ENCODE results near the gene NDFIP1. TPM values are rescaled to one million over a fixed set of nuclear protein-coding genes. Genes with fewer than 3 reads are reported as not detected.

NDFIP1 gene
- total RNA-seq, 1 experiment from 2014 or later, result 33.5 TPM

GRCh38 chr5:142176255-142176654 is 67.7 kb downstream of the NDFIP1 start:
- ATAC-seq (no peak), DNase-seq (no peak)
- CTCF ChIA-PET, result no interaction called here
- Histone ChIP-seq H3K4me2 (ENCODE audit: low read length) (no peak overlapping the region), H3K9me3 (ENCODE audit: low read length) (no peaks in the 10 kb centered on the region), H3K27ac (ENCODE audit: low read length) (no peak overlapping the region), H3K9ac (ENCODE audit: low read length) (no peak overlapping the region), H3K36me3 (ENCODE audit: low read depth, low read length) (no peaks in the 10 kb centered on the region), H4K20me1 (ENCODE audit: low read length) (no peaks in the 10 kb centered on the region), H3K4me1 (ENCODE audit: insufficient read depth, low read length) (no peaks in the 10 kb centered on the region), H3K9me2 (replicated peaks; ENCODE audit: low read length) (no peaks in the 10 kb centered on the region), H3K27me3 (ENCODE audit: low read length) (no peaks in the 10 kb centered on the region), H2AFZ (ENCODE audit: low read length) (no peak overlapping the region), H3K79me2 (ENCODE audit: low read length) (no peaks in the 10 kb centered on the region), H3K4me3 (ENCODE audit: low read length) (no peak overlapping the region), H3F3A (ENCODE audit: low read length, unreplicated experiment) (no peaks in the 10 kb centered on the region)
- no TSS peak for BruUV-seq (replicated peaks)
- intact Hi-C loops (cut with micrococcal nuclease), result no loop called here
- TF ChIP-seq EZH2phosphoT487 (IDR thresholded peaks at IDR 0.05; ENCODE audit: borderline replicate concordance, low read length) (no peak), EZH2 (IDR thresholded peaks at IDR 0.05; ENCODE audit: low read length, unreplicated experiment) (no peak), CTCF (conservative IDR thresholded peaks at IDR 0.05; ENCODE audit: low read depth, low read length) (no peak)
- POLR2A ChIA-PET (ENCODE audit: unreplicated experiment), result no interaction called here

- ChIA-PET POLR2A (ENCODE audit: unreplicated experiment) (no interaction called here), CTCF (no interaction called here)
- no peak overlapping the region for H3K9ac ChIP-seq (ENCODE audit: low read length)
- TF ChIP-seq EZH2phosphoT487 (IDR thresholded peaks at IDR 0.05; ENCODE audit: borderline replicate concordance, low read length) (no peak), EZH2 (IDR thresholded peaks at IDR 0.05; ENCODE audit: low read length, unreplicated experiment) (no peak), CTCF (conservative IDR thresholded peaks at IDR 0.05; ENCODE audit: low read depth, low read length) (no peak)
- no peaks in the 10 kb centered on the region for H3K36me3 ChIP-seq (ENCODE audit: low read depth, low read length)
- H3K4me2 ChIP-seq (ENCODE audit: low read length), result no peak overlapping the region
- no peak overlapping the region for H3K4me3 ChIP-seq (ENCODE audit: low read length)
- H3K9me3 ChIP-seq (ENCODE audit: low read length), result no peaks in the 10 kb centered on the region
- no peaks in the 10 kb centered on the region for H3F3A ChIP-seq (ENCODE audit: low read length, unreplicated experiment)
- H4K20me1 ChIP-seq (ENCODE audit: low read length), result no peaks in the 10 kb centered on the region
- no peak overlapping the region for H3K27ac ChIP-seq (ENCODE audit: low read length)
- no TSS peak for BruUV-seq (replicated peaks)
- intact Hi-C loops (cut with micrococcal nuclease), result no loop called here
- no peaks in the 10 kb centered on the region for H3K4me1 ChIP-seq (ENCODE audit: insufficient read depth, low read length)
- no peaks in the 10 kb centered on the region for H3K79me2 ChIP-seq (ENCODE audit: low read length)
- no peak for DNase-seq
- no peak overlapping the region for H2AFZ ChIP-seq (ENCODE audit: low read length)
- no peak for ATAC-seq
- H3K27me3 ChIP-seq (ENCODE audit: low read length), result no peaks in the 10 kb centered on the region
- H3K9me2 ChIP-seq (replicated peaks; ENCODE audit: low read length), result no peaks in the 10 kb centered on the region
Measured at GRCh38 chr5:142178651-142179050, 70.1 kb downstream of the NDFIP1 start.

GRCh38 chr5:142179776-142180387 is 71.3 kb downstream of the NDFIP1 start:
- Histone ChIP-seq H3K9ac (ENCODE audit: low read length) (no peak overlapping the region), H3K9me3 (ENCODE audit: low read length) (no peaks in the 10 kb centered on the region), H3F3A (ENCODE audit: low read length, unreplicated experiment) (no peaks in the 10 kb centered on the region), H3K36me3 (ENCODE audit: low read depth, low read length) (no peaks in the 10 kb centered on the region), H3K4me3 (ENCODE audit: low read length) (no peak overlapping the region), H3K9me2 (replicated peaks; ENCODE audit: low read length) (no peaks in the 10 kb centered on the region), H4K20me1 (ENCODE audit: low read length) (no peaks in the 10 kb centered on the region), H3K27ac (ENCODE audit: low read length) (no peak overlapping the region), H3K4me1 (ENCODE audit: insufficient read depth, low read length) (no peaks in the 10 kb centered on the region), H3K79me2 (ENCODE audit: low read length) (no peaks in the 10 kb centered on the region), H3K27me3 (ENCODE audit: low read length) (no peaks in the 10 kb centered on the region), H2AFZ (ENCODE audit: low read length) (no peak overlapping the region), H3K4me2 (ENCODE audit: low read length) (no peak overlapping the region)
- intact Hi-C loops (cut with micrococcal nuclease), result no loop called here
- TF ChIP-seq CTCF (conservative IDR thresholded peaks at IDR 0.05; ENCODE audit: low read depth, low read length), result no peak
- no peak for TF ChIP-seq EZH2phosphoT487 (IDR thresholded peaks at IDR 0.05; ENCODE audit: borderline replicate concordance, low read length)
- TF ChIP-seq EZH2 (IDR thresholded peaks at IDR 0.05; ENCODE audit: low read length, unreplicated experiment), result no peak
- BruUV-seq (replicated peaks), result no TSS peak
- ATAC-seq (no peak), DNase-seq (no peak)
- ChIA-PET CTCF (no interaction called here), POLR2A (ENCODE audit: unreplicated experiment) (no interaction called here)

All from PC-3 (cell line).